GM23338 (cell line): ENCODE measurements around the gene HIVEP3. TPM values are rescaled to one million over a fixed set of nuclear protein-coding genes. Genes with fewer than 3 reads are reported as not detected.

Experiments
- ATAC-seq: fragments of 200-7000 bp; cut with Tn5 transposase; 3 replicates; pipeline ENCODE4 v1.9.1; 2020
- DNase-seq: peaks from one replicate; pipeline ENCODE4 v3.0.0-alpha.2; 2015; ENCODE audit warnings: low spot score
- H2AFZ ChIP-seq: fragments of 200-600 bp; sonication (generic); 2 replicates; pipeline ENCODE4 v1.8.0; 2016; ENCODE audit warnings: antibody characterized with exemption, mild to moderate bottlenecking, moderate library complexity
- H3F3A ChIP-seq: fragments of 200-600 bp; sonication (generic); replicated peaks from 2 replicates; pipeline ENCODE4 v1.8.0; 2017; ENCODE audit warnings: antibody characterized with exemption, mixed run types, low read depth
- H3K27ac ChIP-seq: fragments of 200-600 bp; sonication (generic); 2 replicates; pipeline ENCODE4 v1.6.1; 2016; ENCODE audit warnings: low read depth
- H3K27me3 ChIP-seq: fragments of 200-600 bp; sonication (generic); 2 replicates; pipeline ENCODE4 v1.8.0; 2016; ENCODE audit warnings: mild to moderate bottlenecking, mixed run types, moderate library complexity; ENCODE audit not compliant: insufficient read depth
- H3K36me3 ChIP-seq: fragments of 200-600 bp; sonication (generic); 2 replicates; pipeline ENCODE4 v1.8.0; 2016; ENCODE audit warnings: mild to moderate bottlenecking; ENCODE audit not compliant: insufficient read depth
- H3K4me1 ChIP-seq: fragments of 200-600 bp; sonication (generic); 2 replicates; pipeline ENCODE4 v1.8.0; 2016; ENCODE audit warnings: mild to moderate bottlenecking, moderate library complexity; ENCODE audit not compliant: insufficient read depth
- H3K4me2 ChIP-seq: fragments of 200-600 bp; sonication (generic); 2 replicates; pipeline ENCODE4 v1.7.1; 2017; ENCODE audit warnings: mixed run types
- H3K4me3 ChIP-seq: fragments of 200-600 bp; sonication (generic); 2 replicates; pipeline ENCODE4 v1.6.1; 2016; ENCODE audit warnings: mixed run types
- H3K79me2 ChIP-seq: fragments of 200-600 bp; sonication (generic); replicated peaks from 2 replicates; pipeline ENCODE4 v1.8.0; 2017; ENCODE audit warnings: mild to moderate bottlenecking; ENCODE audit not compliant: insufficient read depth
- H3K9me2 ChIP-seq: fragments of 200-600 bp; sonication (generic); 2 replicates; pipeline ENCODE4 v1.8.0; 2017; ENCODE audit not compliant: insufficient read depth
- H4K20me1 ChIP-seq: fragments of 200-600 bp; sonication (generic); replicated peaks from 2 replicates; pipeline ENCODE4 v1.8.0; 2017; ENCODE audit warnings: mild to moderate bottlenecking; ENCODE audit not compliant: insufficient read depth
- H3K27ac Mint-ChIP-seq: 2 replicates; pipeline ENCODE4 v1.8.0; 2020; ENCODE audit warnings: inconsistent platforms, mild to moderate bottlenecking, moderate library complexity, mixed read lengths
- H3K27me3 Mint-ChIP-seq: 3 replicates; pipeline ENCODE4 v1.8.0; 2022; ENCODE audit warnings: low read depth, mild to moderate bottlenecking, moderate library complexity, mixed read lengths, inconsistent platforms; ENCODE audit not compliant: insufficient read depth, poor library complexity
- H3K36me3 Mint-ChIP-seq: 3 replicates; pipeline ENCODE4 v1.8.0; 2021; ENCODE audit warnings: low read depth, mild to moderate bottlenecking, inconsistent platforms, moderate library complexity, mixed read lengths
- H3K4me1 Mint-ChIP-seq: 3 replicates; pipeline ENCODE4 v1.8.0; 2020; ENCODE audit warnings: mild to moderate bottlenecking, inconsistent platforms, mixed read lengths
- H3K4me3 Mint-ChIP-seq: 3 replicates; pipeline ENCODE4 v1.8.0; 2021; ENCODE audit warnings: moderate library complexity, mild to moderate bottlenecking, inconsistent platforms, mixed read lengths
- H3K9me3 Mint-ChIP-seq: 3 replicates; pipeline ENCODE4 v1.8.0; 2020; ENCODE audit warnings: moderate library complexity, mild to moderate bottlenecking, inconsistent platforms, mixed read lengths
- CREB1 ChIP-seq: fragments of 250-450 bp; sonication (Bioruptor Pico); IDR thresholded peaks from 2 replicates; pipeline ENCODE4 v1.5.0; 2020; ENCODE audit warnings: low read depth, mild to moderate bottlenecking, moderate library complexity
- CTCF ChIP-seq, 2 experiments: fragments of 200-600 bp in 1 of 2; sonication (generic) in 1 of 2; conservative IDR thresholded peaks; 2 replicates each; pipeline versions ENCODE4 v1.5.1 to v1.6.1; 2016 to 2017; ENCODE audit warnings: antibody characterized with exemption in 2 of 2, low read depth in 2 of 2, mild to moderate bottlenecking in 2 of 2, moderate library complexity in 1 of 2
- ETS1 ChIP-seq: IDR thresholded peaks from 2 replicates; pipeline ENCODE4 v1.6.1; 2016; ENCODE audit warnings: antibody characterized with exemption
- JUNB ChIP-seq: IDR thresholded peaks from one replicate; pipeline ENCODE4 v1.6.1; 2016; ENCODE audit warnings: antibody characterized with exemption; ENCODE audit not compliant: unreplicated experiment
- POLR2AphosphoS5 ChIP-seq: IDR thresholded peaks from 2 replicates; pipeline ENCODE4 v1.6.1; 2016; ENCODE audit warnings: antibody characterized with exemption, low read depth
- ZNF114 ChIP-seq: fragments of 250-450 bp; sonication (Bioruptor Pico); IDR thresholded peaks from 2 replicates; pipeline ENCODE4 v1.5.0; 2020; ENCODE audit warnings: mild to moderate bottlenecking, moderate library complexity
- polyA plus RNA-seq: library from polyadenylated mRNA; unstranded; fragments of >200 nt; fragmentation: Nextera tagmentation; extraction: Ambion mirVana; gene quantifications from 2 replicates; pipeline ENCODE4 v1.2.1, GENCODE V29; 2016
- total RNA-seq: library from RNA; depleted of rRNA; stranded (reverse); fragments of >200 nt; shearing (Covaris generic); gene quantifications from 2 replicates; pipeline ENCODE4 v1.2.3, GENCODE V29; 2014
- TF ChIP-seq, protein P1 (sequence below): IDR thresholded peaks from one replicate; pipeline ENCODE4 v1.6.1; 2018; ENCODE audit warnings: antibody characterized with exemption; ENCODE audit not compliant: unreplicated experiment

HIVEP3 gene
- total and polyA plus RNA-seq, 2 experiments from 2014 or later, result 0.14 to 0.24 TPM

DNA sequence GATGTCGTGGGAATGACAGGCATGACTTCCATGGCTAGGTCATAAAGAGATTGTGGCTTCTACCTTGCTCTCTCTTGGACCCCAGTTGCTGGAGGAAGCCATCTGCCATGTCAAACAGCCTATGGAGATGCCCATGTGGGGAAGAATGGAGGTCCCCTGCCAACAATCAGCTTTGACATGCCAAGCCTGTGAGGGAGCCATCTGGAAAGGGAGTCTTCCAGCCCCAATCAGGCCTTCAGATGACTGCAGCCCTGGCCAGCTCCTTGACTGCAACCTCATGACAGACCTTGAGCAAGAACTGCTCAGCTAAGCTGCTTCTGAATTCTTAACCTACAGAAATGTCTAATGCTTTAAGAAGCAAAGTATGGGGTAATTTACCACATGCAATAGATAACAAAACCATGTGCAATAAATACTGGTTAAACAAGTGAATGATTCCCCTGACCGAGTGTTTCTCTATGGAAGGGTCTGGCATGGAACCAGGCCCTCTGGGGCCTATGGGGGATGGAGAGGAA lies 187.1 kb downstream of the HIVEP3 start:
- Histone ChIP-seq H3K4me2 (no peak overlapping the region), H3K36me3 (no peaks in the 10 kb centered on the region), H3K27me3 (no peaks in the 10 kb centered on the region), H3F3A (no peaks in the 10 kb centered on the region), H3K4me3 (no peak overlapping the region), H3K4me1 (no peaks in the 10 kb centered on the region), H3K27ac (no peak overlapping the region), H2AFZ (no peak overlapping the region), H4K20me1 (no peaks in the 10 kb centered on the region), H3K9me2 (no peaks in the 10 kb centered on the region), H3K79me2 (no peaks in the 10 kb centered on the region)
- no peaks in the 10 kb centered on the region for H3K9me3 Mint-ChIP-seq
- H3K4me3 Mint-ChIP-seq, result no peak overlapping the region
- peaks cover 3% of the 10 kb centered on the region for H3K27me3 Mint-ChIP-seq
- DNase-seq (no peak), ATAC-seq (no peak)
- peaks cover 5% of the 10 kb centered on the region for H3K4me1 Mint-ChIP-seq
- H3K36me3 Mint-ChIP-seq, result no peaks in the 10 kb centered on the region
- no peak for TF ChIP-seq CTCF (conservative IDR thresholded peaks at IDR 0.05; ENCODE audit: low read depth in 2 of 2)
- no peak for TF ChIP-seq JUNB
- TF ChIP-seq, protein P1, sequence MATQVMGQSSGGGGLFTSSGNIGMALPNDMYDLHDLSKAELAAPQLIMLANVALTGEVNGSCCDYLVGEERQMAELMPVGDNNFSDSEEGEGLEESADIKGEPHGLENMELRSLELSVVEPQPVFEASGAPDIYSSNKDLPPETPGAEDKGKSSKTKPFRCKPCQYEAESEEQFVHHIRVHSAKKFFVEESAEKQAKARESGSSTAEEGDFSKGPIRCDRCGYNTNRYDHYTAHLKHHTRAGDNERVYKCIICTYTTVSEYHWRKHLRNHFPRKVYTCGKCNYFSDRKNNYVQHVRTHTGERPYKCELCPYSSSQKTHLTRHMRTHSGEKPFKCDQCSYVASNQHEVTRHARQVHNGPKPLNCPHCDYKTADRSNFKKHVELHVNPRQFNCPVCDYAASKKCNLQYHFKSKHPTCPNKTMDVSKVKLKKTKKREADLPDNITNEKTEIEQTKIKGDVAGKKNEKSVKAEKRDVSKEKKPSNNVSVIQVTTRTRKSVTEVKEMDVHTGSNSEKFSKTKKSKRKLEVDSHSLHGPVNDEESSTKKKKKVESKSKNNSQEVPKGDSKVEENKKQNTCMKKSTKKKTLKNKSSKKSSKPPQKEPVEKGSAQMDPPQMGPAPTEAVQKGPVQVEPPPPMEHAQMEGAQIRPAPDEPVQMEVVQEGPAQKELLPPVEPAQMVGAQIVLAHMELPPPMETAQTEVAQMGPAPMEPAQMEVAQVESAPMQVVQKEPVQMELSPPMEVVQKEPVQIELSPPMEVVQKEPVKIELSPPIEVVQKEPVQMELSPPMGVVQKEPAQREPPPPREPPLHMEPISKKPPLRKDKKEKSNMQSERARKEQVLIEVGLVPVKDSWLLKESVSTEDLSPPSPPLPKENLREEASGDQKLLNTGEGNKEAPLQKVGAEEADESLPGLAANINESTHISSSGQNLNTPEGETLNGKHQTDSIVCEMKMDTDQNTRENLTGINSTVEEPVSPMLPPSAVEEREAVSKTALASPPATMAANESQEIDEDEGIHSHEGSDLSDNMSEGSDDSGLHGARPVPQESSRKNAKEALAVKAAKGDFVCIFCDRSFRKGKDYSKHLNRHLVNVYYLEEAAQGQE, result no peak
- TF ChIP-seq CREB1, result no peak
- no peak overlapping the region for H3K27ac Mint-ChIP-seq

GRCh38 chr1:41730806-41731205 lies 187.9 kb downstream of the HIVEP3 start:
- Histone ChIP-seq H3K4me2 (no peak overlapping the region), H3K27me3 (no peaks in the 10 kb centered on the region), H4K20me1 (no peaks in the 10 kb centered on the region), H3F3A (no peaks in the 10 kb centered on the region), H3K4me3 (no peak overlapping the region), H3K79me2 (no peaks in the 10 kb centered on the region), H3K27ac (no peak overlapping the region), H3K4me1 (no peaks in the 10 kb centered on the region), H3K36me3 (no peaks in the 10 kb centered on the region), H3K9me2 (no peaks in the 10 kb centered on the region), H2AFZ (no peak overlapping the region)
- TF ChIP-seq ZNF114 (CRISPR knock-in tag) (no peak), CTCF (conservative IDR thresholded peaks at IDR 0.05; ENCODE audit: low read depth in 2 of 2) (no peak), JUNB (no peak), POLR2AphosphoS5 (no peak), CREB1 (no peak), ETS1 (no peak)
- no peaks in the 10 kb centered on the region for H3K36me3 Mint-ChIP-seq
- H3K9me3 Mint-ChIP-seq, result no peaks in the 10 kb centered on the region
- peaks cover 4% of the 10 kb centered on the region for H3K4me1 Mint-ChIP-seq
- DNase-seq (no peak), ATAC-seq (no peak)
- H3K27ac Mint-ChIP-seq, result no peak overlapping the region
- no peak overlapping the region for H3K4me3 Mint-ChIP-seq
- peaks cover 3% of the 10 kb centered on the region for H3K27me3 Mint-ChIP-seq
